HG02798 (cell line): ENCODE measurements around the gene CIBAR2.

Experiments used
- ATAC-seq: cut with Tn5 transposase; IDR thresholded peaks from one replicate; pipeline ENCODE4 v1.9.1; 2021; ENCODE audit warnings: mild to moderate bottlenecking; ENCODE audit not compliant: unreplicated experiment, poor library complexity

The CIBAR2 gene

DNA sequence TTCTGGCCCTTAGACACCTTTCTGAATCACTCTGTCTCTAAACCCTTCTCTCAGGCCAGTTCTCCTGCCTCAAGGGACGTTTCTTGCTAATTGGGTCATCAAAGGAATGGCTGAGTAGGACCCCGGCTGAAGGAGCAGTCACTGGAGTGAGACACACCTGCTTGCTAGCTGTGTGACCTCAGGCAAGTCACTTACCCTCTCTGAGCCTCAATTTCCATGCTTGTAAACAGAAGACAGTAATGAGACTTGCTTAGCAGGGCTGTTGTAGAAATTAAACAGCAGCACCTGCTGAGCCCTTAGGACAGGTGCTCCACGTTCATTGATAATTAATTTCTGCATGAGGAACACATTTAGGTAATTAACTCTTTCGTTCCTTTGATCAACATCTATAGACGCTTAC, 6.8 kb downstream of the CIBAR2 start:
- no peak for ATAC-seq

DNA sequence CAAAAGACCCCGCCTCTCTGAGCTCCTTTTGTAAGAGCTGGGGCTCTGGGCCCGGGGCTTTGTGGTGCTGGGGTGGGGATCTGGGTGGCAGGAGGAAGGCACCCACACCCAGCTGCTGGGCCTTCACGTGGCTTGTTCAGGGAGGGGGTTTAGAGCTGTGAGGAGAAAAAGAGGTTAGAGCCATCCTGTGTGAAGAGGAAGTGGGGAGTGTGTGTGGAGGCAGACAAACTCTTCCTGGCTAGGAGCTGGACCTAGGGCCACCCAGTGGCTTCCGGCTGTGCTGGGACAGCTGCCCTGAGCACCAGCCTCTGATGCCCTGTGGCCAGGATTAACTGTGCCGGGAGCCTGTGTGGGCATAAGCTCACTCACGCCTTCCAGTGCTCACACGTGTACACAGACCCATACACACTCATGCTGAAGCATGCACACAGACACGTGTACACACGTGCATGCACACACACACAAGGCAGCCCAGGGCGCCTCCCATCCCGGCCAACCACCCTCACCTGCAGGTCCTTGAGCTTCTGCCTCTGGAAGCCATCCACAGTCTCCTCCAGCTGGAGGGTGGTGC, 7.4 kb downstream of the CIBAR2 start:
- no peak for ATAC-seq

DNA sequence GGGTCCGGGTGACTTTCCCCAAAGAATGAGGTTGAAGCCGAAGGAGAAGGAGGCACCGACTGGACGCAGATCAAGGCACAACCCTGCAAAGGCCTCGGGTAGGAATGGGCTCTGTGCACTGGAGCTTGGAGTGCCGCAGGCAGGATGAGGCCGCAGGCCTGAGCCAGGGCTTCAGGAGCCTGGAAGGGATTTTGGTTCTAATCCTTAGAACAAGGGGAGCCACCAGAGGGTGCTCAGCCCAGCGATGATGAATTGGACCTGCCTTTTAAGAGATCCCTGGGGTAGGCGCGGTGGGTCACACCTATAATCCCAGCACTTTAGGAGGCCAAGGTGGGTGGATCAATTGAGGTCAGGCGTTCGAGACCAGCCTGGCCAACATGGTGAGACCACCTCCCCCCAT, 8.1 kb downstream of the CIBAR2 start:
- no peak for ATAC-seq

DNA sequence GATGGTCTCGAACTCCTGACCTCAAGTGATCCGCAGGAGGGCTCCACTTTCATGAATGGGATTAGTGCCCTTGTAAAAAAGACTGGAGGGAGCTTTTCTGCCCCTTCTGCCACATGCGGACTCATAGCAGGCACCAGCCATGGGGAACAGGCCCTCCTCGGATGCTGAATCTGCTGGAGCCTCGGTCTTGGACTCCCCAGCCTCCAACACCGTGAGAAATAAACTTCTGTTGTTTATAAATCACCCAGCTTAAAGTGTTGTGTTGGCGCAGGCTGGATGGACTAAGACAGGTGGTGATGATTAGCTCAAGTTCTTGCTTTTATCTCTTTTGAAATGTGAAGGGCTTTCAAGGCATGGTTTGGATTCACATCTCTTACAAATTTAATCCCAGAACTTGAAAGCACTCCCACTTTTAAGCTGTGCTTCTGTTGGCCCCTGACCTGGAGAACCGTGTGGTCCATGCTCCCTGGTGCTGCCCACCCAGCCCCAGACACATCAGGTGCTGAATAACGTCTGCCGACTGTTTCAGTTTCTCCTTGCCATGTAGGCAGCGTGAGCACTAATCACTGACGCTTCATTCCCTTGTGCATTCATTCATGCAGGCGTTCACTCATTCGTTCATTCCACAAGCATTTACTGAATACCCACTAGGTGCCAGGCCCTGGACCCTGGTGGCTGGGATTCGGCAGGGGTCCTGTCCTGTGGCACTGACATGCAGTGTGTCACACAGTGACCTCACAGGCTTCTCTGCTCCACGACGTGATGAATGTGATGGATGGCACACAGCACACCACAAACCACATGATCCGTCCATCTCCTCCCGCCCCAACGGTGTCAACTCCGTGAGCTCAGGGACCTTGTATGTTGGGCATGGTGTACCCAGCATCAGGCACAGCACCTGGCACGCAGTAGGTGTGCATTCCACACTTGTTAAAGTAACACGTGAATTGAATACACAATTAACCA, 8.9 kb downstream of the CIBAR2 start:
- ATAC-seq, result no peak

DNA sequence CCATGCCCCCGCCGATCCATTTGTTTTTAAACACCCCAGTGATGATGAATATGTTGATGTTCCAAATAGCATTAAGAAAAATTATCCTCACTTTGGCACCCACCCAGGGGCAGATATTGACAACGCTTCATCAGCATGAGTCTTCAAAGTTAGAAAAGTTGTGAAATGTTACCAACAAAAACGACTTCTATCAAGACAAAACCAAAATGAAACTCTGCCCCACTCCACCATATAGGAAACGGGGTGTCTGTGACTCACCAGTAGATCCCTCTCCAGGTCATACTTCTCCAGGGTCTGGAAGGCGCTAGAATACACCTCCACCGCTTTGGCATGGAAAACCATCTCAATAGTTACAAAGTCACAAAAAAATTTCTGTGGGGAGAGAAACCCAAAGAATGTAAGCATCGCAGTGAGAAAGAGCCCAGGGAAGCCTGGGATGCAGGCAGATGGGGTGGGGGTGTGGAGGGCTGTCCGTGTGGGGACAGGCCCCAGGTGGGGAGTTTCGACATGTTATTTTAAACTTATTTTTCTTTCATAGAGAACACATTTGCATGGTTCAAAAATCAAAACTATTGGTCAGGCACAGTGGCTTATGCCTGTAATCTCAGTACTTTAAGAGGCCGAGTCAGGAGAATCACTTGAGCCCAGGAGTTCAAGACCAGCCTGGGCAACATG, 10.2 kb downstream of the CIBAR2 start:
- ATAC-seq, result no peak

DNA sequence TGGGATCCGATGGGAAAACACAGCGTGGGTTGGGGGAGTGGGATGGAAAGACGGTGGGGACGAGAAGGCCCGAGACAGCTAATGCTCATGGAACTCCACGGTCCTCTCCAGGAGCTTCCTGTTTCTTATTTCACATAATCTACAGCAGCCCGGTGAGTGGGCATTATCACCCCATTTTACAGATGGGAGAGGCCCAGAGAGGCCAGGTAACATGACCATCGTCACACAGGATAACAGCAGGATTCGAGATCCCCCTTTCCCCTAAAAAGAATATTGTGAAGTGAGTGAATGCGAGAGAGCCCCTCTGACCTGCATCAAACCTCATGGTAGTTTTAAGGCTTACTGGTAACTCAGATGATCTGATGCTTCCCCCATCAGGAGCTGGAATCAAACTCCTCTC, 12.0 kb downstream of the CIBAR2 start:
- no peak for ATAC-seq

DNA sequence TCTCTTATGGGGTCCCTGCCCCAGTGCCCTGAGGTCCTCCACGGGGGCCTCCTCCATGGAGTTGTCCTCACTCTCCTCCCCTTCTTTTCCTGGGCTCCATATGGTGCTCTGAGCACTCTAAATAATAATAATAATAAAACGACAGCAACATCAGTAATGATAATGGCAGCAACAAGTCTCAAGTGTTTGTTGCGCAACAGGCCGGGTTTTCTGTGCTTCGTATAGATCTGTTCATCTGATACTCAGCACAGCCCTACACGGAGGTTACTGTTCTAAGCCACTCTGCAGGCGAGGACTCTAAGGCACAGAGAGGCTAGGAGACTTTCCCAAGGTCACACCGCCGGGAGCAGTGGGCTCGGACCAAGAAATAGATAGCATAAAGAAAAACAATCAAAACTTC, 13.7 kb downstream of the CIBAR2 start:
- ATAC-seq, result no peak

DNA sequence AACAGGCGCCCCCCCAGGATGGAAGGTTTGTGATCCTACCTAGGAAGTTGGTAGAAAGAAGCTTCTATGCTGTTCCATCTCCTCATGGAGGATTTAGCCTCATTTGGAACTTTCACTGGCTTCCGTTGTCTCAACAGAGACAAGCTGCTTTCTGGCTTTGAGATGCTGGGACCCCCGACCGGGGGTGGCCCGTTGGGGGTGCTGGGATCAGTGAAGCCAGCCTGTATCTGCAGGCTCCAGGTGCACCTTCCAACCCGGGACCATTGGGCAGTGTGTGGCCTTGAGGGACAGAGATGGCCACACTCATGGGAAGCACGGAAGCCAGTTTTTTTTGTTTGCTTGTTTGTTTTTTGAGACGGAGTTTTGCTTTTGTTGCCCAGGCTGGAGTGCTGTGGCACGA, 15.4 kb downstream of the CIBAR2 start:
- no peak for ATAC-seq

DNA sequence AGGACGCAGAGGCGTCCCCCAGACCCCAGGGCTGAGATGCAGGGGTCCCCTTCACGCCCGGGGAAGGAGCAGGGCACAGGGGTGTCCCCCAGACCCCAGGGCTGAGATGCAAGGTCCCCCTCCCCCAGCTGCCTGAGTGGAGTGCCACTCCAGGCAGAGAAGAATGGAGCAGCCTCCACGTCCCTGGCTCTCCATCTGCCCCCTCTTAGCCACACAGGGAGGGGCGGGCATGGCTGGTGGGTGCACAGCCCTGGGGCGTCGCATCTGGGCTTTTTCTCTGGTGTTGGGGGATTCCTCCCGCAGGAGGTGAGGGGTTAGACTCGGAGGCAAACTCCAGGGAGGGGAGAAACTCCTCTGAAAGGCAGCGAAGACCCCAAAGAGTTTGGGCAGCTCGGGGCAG, 17.5 kb downstream of the CIBAR2 start:
- ATAC-seq, result no peak

DNA sequence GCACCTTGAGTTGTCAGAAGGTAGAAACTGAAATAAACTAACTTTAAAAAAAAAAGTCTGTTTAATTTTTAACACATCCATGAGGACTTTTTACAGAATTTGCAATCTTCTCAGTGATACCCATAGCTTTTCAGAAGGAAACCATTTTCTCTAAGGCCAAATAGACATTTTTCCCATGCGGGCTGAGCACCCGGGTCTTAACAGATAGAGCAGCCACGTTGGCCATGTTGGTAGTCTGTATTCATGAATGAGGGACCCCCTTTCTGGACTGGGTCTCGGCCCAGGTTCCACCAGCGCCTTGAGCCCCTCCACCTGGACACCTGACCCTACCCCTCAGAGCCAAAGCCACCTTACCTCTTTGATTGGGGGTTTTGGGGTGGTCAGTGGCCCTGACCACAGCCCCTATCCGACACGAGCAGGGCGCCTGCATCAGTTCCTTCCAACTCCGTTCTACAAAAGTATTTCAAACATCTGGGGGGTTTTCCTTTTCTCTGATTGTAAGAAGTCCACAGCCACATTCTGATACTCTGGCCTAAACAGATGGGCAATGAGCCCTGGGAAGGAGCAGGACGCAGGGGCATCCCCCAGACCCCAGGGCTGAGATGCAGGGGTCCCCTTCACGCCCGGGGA, 18.0 kb downstream of the CIBAR2 start:
- ATAC-seq, result no peak

DNA sequence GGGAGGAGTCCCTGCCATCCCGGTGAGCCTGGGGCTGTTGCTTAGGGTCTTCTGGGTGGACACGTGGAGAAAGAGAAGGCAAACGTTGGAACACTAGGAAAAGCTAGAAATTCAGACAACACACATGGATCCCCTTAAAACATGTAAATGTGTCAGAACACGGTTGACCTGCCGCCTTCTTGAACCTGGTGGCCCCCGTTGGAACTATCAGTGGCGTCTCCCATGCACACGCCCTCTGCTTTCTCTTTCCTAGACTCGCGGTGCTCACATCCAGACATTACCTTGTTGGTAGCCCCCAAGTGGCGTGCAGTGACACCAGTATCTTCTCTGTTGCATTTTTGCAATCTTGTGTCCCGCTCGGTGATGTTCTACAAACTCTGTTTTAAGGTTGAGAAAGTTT, 18.6 kb downstream of the CIBAR2 start:
- ATAC-seq, result no peak

DNA sequence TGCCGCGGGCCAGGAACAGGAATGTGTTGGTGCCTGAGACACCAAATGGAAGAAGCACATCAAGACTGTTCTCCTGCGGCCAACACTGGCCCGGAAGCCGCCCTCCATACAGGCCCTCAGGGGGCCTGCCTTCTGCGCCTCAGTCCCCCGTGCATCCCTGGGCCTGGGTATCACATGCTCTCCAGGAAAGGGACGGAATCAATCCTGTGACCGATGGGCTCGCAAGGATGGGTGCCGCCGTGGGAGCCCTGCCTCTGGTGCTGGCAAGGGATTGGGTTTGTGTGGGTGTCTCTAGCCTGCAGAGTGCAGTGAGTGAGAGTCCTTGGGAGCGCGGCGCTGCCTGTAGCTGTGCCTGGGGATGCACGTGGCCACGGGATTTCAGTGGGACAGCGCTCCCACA, 19.4 kb downstream of the CIBAR2 start:
- ATAC-seq, result no peak

DNA sequence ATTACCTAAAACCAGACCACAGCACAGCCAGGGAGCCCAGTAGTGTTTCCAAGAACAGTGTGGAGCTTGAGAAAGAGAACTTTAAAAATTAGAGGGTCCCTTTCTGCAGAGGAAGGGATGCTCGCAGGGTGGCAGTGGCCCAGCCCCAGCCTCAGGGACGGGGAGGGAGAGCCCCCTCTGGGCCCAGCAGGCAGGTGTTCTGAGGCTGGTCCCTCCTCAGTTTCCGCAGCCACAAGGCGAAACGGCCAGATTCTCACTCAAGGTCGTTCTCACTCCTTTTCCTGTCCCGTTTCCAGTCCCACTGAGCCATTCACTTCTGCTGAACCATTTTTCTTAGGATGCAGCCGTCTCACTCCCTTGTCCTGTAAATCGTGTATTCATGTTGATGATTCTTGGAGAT, 20.0 kb downstream of the CIBAR2 start:
- no peak for ATAC-seq

DNA sequence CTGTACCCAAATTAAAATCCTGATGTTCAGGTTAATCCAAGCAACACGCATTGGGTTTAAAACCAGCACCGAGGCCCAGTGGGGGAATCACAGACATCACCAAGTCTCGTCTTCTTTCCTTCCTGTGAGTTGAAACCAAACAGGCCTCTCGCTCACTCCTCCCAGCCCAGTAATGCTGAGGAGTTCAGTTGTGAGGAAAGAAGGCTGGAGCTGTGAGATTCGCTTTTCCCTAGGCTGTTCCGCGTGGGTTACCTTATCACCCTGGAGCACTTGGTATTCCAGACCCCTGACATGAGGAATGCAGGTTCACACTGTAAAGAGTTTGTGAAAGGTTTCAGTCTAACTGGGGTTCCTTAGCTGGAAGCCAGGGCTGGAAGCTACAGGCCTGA, 20.8 kb downstream of the CIBAR2 start:
- no peak for ATAC-seq

DNA sequence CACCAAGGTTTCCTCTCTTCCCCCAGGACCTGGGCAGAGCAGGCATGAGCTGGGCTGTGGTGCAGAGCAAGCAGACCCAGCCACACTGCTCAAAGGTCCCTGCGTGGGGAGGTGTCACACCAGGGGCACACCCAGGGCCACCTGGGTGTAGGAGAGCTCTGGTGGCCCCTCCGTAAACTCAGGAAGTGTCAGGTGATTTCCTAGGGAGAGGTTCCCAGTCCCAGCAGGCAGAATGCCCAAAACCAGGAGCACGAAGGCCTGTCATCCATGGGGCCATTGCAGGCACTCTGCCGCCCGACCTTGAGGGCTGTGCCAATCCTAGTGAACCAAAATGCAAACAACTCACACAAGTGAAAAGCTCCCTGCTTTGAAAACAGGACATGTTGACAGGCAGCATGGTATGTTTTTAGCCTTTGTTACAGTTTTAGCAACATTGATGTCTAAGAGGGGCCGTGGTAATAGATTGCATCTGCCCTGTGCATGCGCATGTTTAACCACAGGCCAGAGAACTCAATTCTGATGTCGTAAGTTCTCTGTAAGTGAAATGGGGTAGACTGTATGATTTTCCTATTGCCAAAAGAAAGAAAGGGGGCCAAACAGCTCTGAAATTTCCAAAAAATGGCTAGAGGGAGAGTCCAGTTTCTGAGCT, 21.3 kb downstream of the CIBAR2 start:
- no peak for ATAC-seq

DNA sequence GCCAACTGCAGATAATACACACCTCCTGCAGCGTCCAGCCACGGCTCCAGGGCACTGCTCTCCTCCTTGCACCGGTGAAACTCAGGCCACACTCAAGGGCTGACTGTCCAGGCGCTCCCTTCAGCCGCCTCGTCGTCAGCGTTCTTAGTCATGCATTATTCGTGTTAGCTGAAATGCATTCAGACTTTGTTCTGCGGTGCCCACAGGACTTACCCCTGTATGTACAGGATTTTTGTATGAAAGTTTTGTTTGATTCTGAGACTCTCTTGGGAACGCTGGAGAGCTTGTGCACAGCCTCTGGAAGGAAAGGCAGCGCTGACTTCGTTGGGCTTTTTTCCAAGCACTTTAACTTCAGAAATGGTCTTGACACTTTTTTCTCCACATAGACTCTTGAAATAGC, 22.1 kb downstream of the CIBAR2 start:
- ATAC-seq, result no peak

DNA sequence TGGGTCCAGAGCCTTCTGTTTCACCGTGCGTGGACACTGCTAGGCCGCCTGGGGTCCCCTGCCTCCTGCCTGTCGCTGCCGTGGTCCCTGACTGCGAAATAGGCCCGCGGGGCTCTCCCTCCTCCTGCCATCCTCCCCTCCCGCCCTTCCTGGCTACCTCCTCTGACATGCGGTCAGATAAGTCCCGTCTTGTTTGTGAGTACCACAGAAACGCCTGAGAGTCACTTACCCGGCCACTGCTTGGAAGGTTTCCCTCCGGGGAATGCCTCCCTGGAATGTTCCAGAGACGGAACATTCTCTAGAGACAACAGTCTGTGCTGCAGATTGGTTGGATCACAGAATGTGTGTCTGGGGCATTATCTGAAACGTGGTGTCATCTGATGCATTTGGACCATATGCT, 22.7 kb downstream of the CIBAR2 start:
- ATAC-seq, result no peak

DNA sequence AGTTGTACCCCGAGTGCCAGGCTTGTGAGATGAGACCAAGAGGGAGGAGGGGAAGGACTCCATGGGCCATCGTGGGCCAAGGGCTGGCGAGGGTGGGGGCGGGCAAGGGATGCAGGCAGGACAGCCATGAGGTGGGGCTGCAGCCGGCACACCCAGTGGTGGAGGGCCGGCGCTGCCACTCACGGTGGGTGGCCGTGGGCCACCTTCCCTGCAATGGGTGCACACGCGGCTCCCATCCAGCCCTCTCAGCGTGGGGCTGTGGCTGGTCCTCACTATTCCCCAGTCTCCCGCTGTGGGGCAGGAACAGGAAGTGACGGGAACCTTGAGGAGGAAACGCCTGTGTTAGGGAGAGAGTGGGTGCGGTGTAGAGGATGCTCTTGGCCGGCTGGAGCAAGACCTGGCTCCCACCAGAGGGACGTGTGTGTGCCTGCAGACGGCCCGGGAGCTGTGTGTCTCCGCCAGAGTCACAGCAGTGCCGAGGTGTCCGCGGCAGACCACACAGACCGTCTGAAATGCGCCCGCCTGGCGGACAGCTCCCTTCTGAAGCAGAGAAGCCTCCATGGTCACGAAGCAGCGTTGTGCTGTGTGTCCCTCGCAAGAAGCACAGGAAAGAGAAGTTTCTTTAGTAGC, 23.6 kb downstream of the CIBAR2 start:
- ATAC-seq, result no peak

DNA sequence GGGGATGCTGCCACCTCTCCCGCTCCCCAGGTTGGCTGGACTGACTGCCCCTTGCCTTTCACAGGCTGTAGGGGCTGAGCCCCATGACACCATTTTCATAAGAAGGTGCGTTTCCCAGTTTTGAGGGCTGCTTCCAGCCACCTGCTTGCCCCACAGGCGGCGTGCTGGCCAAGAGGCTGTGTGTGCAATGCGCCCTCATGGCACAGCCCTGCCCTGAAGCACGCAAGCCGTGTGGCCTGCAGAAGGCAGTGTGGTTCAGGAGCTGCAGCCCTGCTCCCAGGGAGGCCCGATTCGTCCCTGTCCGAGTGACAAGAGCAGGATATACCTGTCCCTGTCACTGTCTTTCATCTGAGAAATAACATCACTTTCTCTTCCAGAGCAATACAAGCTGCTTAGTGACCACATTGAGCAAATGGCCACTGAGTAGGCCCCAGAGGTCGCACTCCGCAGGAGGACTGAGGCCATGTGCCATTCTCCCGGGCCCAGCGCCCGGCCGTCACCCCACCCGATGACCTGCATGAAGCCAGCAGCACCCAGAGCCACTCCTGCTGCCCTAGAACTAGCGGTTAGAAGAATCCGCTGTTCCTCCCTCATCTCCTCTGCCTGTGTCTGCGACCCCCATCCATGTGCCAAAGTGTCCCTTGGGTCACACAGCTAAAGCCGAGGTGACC, 24.2 kb downstream of the CIBAR2 start:
- ATAC-seq, result no peak
